ENCODE measurements around the gene LRRC55.

- TF ChIP-seq, protein P1, sequence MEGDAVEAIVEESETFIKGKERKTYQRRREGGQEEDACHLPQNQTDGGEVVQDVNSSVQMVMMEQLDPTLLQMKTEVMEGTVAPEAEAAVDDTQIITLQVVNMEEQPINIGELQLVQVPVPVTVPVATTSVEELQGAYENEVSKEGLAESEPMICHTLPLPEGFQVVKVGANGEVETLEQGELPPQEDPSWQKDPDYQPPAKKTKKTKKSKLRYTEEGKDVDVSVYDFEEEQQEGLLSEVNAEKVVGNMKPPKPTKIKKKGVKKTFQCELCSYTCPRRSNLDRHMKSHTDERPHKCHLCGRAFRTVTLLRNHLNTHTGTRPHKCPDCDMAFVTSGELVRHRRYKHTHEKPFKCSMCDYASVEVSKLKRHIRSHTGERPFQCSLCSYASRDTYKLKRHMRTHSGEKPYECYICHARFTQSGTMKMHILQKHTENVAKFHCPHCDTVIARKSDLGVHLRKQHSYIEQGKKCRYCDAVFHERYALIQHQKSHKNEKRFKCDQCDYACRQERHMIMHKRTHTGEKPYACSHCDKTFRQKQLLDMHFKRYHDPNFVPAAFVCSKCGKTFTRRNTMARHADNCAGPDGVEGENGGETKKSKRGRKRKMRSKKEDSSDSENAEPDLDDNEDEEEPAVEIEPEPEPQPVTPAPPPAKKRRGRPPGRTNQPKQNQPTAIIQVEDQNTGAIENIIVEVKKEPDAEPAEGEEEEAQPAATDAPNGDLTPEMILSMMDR (IDR thresholded peaks at IDR 0.05): no peak
- no peak for TF ChIP-seq POLR2A (IDR thresholded peaks at IDR 0.05)
Observed at GRCh38 chr11:57237204-57237681, 55.5 kb downstream of the LRRC55 start, which contains the start of gene APLNR.

Data from esophagus squamous epithelium (tissue), 4 donors.